Cortex of kidney (tissue), 1 donor: Measurements from ENCODE around the gene ITGB4.
"Not testable (repeated sequence)": the region's sequence is repeated elsewhere in the genome, so short reads cannot be mapped to it uniquely, and the experiment has no call there.

ENCODE experiments used
- DNase-seq: peaks from one replicate; lab custom pipeline; 2025; lab: John Stamatoyannopoulos, UW

The ITGB4 gene

DNA sequence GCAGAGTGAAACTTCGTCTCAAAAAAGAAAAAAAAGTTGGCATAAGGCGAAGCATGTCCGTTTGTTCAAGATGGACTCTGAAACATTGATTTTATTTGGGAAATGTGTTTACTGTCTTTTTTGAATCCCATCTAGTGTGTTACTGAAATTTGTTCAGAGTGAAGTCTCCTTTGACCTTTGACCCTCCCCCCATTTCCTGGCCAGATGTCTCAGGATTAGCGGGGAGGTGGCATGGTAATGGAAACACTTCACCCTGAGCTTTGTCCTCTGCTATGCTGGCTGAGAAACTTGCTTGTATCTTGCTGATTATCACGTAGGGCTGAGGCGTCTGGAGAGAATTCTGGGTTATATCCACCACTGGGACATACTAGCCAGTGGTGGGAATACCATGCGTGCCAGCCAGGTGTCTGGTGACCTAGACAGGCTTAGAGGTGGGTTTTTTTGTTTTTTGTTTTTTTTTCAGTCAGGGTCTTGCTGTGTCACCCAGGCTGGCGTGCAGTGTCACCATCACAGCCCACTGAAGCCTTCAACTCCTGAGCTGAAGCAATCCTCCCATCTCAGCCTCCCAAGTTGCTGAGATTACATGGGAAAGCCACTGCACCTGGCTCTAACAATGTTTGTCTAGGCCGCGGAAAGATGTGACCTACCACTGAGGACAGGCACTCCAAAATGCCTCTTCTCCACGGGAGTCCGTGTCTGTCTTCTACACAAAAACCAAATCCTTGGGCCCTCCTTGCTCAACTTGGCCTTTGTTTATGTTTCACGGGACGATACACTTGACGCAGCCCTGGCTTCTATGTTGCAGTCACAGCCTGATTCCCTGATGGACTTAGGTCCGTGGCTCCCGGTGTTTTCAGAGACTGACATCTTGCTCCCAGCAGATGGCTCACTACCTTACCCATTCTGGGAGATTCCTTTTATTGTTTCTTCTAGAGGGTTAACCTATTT lies 50.3 kb downstream of the ITGB4 start:
- DNase-seq: no peak

DNA sequence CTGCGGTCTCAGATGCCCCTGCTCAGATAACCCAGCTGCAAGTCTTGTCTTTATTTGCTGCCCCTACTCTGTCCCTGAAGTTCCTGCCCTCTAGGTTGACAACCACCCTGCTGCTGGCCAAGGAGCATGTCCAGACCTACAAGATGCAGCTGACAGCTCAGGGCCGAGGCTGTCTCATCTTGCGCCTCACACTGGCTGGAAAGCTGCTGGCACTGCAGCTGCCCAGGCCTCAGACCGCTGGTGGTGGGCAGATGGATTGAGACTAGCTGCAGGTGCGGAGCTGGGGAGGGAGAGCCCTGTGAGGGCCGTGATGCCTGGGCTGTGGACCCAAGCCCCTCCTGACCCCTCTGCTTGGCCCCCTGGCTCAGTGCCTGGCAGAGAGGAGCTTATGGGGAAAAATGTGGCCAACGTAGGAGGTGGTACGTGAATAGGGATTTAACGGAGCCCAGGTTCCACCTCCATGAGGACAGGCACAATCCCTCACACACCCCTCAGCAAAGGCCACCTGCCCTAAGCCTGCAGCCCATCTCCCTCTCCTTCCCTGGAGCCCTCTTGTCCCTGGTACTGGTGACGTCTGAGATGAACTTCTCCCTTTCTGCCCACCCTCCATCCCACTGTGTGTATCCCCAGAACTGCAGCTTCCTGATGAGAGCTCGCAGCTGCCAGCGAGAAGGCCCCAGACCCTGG lies 52.0 kb downstream of the ITGB4 start:
- no peak for DNase-seq

DNA sequence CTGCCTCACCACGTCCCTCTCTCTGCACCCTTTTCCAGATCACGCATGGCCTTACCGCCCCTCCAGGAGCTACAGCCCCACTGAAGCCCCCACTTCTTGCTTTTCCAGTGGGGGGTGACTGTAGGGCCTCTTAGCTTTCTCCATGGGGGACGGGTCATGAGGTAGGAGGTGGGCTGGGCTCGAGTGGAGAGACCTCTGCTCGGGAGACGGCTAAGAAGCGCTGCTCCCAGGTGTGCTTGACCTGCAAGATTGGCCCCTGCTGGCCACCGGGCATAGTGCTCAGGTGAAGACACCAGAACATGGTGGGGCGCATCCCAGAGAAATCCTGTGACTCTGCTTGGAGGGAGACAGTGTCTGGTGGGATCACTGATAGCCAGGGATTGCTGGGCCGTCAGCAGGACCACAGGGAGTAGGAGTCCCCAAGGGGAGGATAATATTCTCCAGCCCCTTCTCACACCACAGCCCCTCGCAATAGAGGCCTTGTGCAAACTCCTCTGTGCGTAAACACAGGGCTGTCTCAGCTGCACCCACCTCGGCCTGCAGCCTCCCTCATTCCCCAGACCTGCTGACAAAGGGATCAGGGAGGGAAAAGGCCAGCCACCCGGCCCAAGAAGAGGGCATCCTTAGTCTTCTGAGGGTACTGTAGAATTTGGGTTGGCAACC lies 52.7 kb downstream of the ITGB4 start:
- DNase-seq: no peak

GRCh38 chr17:75774471-75774990 lies 53.3 kb downstream of the ITGB4 start:
- DNase-seq: no peak

- DNase-seq: no peak
Measured at GRCh38 chr17:75774991-75775668, 53.9 kb downstream of the ITGB4 start.

- DNase-seq: no peak
Measured at GRCh38 chr17:75776386-75777295, 55.4 kb downstream of the ITGB4 start.

DNA sequence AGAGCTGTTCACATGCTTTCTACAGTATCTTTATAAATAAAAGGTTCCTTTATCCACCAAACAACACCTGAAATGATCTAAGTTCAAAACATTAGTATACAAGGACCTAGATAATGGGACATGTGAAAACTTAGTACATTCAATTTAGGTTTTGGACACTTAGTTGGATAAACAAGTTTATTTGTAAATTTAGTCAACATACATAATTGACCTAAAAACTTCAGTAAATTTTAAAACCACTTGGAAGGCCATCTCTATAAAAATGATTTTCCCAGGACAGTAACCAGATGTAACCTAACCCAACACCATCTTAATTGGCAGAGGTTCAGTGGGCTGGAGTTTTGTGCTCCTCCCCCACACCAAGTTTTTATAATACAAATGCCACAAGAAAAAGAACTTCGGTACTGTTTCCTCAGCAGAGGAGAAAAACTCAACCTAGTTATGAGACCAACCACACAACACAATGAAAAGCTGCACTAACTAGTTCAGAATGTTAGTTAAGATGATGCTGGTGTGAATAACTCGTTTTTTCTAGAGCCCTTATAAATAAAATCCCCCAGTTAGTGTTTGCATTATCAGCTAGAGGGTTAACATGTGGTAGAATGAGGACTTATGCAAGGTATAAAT lies 56.1 kb downstream of the ITGB4 start:
- DNase-seq: no peak

- DNase-seq: not testable (repeated sequence)
Measured at GRCh38 chr17:75778066-75778860, 57.0 kb downstream of the ITGB4 start.

DNA sequence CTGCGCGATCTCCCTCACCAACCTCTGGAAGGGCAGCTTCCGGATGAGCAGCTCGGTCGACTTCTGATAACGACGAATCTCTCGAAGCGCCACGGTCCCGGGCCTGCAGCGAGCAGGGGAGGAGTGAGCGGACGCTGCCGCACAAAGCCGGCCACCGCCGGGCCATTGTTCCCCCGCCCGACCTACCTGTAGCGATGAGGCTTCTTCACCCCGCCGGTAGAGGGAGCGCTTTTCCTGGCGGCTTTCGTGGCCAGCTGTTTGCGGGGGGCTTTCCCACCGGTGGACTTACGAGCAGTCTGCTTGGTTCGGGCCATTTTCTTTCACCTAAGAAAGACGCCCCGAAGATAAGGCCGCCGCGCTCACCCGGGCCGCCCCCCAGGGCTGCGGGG lies 57.6 kb downstream of the ITGB4 start:
- DNase-seq: no peak

DNA sequence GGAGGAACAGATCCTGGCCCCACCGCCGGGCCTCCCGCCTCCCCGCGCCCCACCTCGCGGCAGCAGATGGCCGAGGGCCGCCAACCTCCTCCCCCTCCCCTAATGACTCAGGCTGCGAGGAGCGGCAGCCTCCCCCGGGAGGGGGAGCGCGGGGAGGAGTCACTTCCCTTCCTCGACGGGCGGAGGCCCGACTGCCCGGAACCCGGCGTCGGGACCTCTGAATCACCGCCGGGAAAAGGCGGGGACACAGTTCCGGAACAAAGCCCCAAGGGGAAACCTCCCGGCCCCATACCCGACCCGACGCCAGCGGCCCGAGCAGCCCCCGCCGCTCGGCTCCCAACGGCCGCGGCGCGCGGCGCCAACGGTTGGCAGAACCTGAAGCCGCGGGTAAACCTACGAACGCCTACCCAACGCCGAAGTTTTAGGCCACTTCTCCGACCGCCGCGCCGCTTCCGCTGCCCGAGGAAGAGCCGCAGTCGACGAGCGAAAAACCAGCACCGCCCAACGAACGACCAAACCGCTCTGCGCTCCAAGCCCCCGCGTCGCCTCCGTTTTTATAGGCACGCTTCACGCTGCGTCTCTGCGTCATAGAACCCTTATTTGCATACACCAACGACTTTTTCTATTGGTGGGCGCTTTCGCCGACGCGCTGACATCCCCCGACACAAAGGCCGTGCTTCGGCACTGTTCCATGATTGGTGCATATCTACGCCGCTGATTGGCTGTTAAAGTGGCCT lies 58.2 kb downstream of the ITGB4 start:
- no peak for DNase-seq

DNA sequence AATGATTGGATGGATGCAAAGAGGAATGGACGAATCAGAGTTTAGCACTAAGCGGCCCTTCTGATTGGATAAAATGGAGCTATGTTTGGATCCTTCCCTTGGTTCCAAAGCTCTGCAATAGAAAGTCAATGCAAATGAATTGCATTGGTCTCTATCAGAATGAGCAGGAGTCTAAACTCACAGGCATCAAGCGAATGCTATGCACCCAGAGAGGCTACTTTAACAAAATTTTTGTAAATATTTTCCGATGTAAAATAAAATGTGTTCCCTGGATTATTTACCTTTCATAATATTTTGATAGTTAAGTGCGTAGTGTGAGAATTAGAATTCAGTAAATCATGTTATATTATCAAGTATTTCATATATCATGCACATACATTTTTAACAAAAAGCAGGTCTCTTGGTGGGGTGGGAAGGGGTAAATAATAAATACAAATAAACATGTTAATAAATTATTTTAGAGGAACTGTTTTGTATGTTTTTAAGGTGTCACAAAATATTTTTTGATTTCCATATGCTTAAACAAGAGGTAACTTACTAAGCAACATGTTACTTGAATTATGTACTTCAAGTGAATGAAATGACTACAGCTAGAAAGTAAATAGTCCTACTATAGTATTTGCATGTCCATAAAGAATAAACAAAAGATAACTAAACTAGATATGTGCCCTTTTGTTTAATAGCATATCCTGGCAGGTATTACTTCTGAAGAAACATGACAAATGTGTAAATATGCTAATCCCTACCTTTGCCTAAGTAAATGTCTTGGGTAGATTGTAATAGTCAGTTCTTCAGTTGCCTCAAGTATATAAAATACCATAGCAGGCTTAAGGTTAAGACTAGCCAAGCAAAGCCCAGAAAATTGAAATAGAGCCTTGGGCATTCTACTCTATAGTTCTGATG lies 59.0 kb downstream of the ITGB4 start:
- no peak for DNase-seq

- no peak for DNase-seq
Measured at GRCh38 chr17:75783069-75783783, 62.0 kb downstream of the ITGB4 start.

- DNase-seq: no peak
Measured at GRCh38 chr17:75783803-75784472, 62.7 kb downstream of the ITGB4 start.

DNA sequence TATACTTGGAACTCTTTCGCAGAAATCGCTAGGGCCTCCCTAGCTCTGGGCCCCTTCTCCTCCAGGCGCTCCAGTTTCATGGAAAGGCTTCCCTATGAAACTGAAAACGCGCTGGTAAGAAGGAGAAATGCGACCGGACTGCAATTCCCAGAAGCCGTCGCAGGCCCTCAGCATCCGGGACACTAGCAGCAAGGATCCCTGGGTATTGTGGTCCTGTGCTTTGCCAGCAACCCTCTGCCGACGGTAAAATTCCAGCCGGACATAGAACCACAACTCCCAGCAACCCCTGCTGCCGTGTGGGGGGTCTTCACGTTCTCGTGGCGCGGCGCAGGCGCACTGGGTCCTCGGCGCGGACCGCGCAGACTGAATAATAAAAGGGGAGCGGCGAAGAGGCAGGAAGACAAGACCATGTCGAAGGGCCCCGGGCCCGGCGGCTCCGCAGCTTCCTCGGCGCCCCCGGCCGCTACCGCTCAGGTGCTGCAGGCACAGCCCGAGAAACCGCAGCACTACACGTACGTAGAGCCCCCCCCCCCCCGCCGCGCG lies 63.3 kb downstream of the ITGB4 start, which contains the start of gene UNK:
TSS of gene UNK (plus strand) at position 334 of the 543 bp plus-strand sequence. CDS start at position 409, 75 bp downstream.
- DNase-seq: no peak

- DNase-seq: no peak
Measured at GRCh38 chr17:75785016-75785890, 64.0 kb downstream of the ITGB4 start.
